SKM-1 treated with dmso at 0.1 percent for 144 hours (cell line): ENCODE measurements around the gene SYK.

Experiments used
- DNase-seq: peaks from one replicate; lab custom pipeline; 2025; ENCODE audit not compliant: unreplicated experiment; lab: John Stamatoyannopoulos, UW

SYK gene

GRCh38 chr9:90821697-90822096 lies 20.1 kb downstream of the SYK start:
- DNase-seq: no peak

- no peak for DNase-seq
These were observed 21.2 kb downstream of the SYK start for GRCh38 chr9:90822866-90823265.

DNA sequence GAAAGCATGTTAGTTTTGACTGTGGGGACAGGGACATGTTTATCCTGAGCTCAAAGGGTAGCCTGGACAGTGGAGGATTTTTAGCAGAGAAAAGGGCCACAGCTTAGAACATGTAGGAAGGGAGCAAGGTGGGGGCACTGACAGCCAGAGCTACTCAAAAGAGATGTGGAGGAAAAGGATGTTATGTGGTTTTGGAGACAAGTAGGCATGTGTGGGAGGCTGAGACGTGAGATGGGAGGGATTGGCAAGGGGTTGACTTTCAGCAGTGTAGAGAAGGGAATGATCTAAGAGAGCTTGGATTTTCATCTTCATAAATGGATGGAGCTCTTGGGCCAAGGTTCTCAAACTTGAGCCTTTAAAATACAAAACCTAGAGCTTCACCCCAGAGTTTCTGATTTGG lies 24.0 kb downstream of the SYK start:
- no peak for DNase-seq

DNA sequence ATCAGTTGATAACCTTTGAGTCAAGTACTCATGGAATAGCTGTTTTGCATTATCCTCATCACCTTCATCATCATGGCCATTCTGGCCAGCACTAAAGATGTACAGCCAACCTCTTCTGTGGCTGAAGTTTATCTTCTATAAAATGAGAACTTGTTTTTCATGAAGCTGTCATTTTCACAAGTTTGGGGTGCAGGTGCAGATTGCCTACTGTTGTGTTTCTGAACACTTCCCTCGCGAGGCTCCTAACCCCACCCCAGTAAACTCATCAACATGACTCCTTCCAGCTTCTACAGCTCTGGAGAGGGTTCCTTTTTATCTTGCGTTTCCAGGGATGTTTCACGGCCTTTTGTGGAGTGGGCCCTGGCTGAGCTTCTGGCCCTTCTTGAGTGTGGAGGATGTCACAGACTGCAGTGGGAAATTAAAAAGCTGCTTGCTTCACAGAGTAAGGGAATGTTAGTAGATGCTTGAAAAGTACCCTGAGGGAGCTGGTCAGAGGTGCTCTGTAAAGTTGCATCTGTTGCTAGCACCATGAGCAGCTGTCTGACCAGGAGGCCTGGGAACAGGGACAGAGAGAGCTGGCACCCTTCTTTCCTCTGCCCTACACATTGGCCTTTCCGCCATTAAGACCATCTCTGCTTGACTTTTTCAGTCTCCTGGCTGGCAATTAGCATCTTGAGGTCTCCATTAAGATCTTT lies 24.9 kb downstream of the SYK start:
- no peak for DNase-seq

DNA sequence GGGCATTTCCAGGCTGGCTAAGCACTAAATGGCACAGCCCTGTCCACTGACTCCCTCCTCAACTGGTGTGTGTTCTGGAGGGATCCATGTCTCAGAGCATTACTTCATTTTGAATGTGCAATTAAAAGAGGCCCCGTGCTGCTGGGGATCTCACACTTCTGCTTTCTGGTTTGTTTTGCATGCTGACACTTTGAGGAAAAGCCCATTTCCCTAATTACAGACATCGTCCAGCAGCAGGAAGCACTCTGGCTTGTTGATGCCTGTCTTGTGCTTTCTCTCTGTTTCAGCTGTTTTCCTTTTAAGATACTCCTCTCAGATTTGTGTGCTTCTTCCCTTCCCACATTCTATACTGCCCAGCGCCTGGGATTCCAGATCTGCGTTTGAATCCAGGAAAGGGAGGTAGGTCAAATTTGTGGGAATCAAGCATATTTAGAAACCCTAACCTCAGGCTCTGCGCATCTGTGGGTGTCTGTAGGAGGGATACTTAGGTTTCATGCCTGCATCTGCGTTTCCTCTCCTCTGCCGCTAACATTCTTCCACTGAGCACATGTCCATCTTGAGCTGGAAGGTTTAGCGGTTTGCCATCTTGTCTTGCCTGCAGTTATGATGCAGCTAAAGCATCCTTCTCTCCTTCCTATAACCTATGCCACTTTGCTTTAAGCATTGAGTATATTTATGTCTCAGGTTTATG lies 25.7 kb downstream of the SYK start:
- peak; percentile 78 for DNase-seq

DNA sequence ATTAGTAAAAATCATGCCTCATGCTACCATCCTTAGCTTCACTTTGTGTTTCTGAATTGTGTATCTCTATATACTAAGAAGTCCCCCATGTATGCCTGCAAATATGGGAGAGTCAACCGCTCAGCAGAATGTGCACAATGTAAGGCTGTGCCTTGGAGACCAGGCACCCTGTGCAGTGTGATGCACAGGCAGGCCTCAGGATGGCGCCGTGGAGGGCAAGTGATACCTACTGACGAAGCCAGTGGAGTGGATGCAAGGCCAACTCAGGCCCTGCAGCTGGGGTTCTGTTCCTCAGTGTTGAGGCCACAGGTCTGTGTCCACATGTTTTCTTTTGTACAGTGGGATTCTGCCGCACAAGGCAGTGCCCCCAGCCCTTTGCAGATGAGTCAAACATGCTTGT lies 28.4 kb downstream of the SYK start:
- DNase-seq: no peak

DNA sequence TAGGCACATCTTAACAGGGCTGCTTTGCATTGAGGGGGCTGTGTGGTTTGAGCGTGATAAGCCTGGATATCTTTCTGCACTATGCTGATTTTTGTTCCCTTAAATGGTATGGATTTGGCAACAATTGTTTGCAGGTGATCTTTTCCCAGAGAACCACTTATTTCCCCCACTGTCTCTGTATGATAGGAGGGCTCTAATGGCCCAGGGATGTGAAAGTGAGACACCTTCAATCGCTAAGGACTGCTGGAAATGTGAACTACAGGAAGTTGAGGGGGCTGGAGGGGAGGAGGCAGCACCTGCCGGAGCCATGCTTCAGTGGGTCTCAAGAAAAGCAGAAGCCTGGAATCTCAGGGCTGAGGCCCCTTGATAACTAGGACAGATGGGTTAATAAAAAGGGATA lies 29.4 kb downstream of the SYK start:
- no peak for DNase-seq

DNA sequence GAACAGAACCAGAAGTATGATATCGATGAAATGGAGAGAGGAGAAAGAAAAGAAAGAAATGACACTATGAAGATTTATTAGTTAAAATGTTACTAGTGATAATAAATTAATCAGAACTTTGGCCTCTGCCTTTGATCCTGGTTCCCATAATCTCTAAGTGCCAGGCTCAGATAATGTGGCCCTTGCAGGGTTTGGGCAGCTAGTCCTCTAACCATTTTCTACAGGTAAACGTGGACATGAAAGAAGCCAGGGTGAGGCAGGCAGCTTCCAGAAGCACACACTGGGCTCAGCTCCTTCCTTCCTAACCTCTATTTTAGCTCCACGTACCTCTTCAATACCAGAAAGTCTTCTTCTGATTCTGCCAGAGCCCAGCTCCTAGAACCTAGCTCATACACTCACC lies 30.6 kb downstream of the SYK start:
- no peak for DNase-seq

- DNase-seq: no peak
These were observed 33.4 kb downstream of the SYK start for GRCh38 chr9:90834828-90835595.

DNA sequence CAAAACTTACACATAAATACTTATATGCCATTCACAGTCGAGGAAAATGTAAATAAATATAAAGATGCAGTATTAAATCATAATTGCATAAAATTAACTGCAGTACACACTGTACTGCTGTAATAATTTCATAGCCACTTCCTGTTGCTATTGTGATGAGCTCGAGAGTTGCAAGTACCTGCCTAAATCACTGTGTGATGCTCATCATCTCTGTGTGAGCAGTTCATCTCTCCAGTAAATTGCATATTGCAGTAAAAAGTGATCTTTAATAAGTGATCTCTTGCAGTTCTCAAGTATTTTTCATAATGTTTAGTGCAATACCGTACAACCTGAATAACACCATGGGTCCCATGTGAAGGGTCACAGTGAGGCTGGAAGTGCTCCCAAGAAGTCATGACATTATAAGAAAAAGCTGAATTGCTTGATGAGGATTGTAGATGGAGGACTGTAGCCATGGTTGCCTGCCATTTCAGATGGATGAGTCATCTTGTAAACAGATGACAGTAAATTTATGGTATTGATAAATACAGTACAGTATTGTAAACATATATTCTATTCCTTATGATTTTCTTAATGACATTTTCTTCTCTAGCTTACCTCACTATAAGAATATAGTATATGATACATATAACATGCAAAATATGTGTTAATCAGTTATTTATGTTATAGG lies 34.9 kb downstream of the SYK start:
- DNase-seq: no peak

- DNase-seq: no peak
These were observed 36.5 kb downstream of the SYK start for GRCh38 chr9:90838098-90838497.

DNA sequence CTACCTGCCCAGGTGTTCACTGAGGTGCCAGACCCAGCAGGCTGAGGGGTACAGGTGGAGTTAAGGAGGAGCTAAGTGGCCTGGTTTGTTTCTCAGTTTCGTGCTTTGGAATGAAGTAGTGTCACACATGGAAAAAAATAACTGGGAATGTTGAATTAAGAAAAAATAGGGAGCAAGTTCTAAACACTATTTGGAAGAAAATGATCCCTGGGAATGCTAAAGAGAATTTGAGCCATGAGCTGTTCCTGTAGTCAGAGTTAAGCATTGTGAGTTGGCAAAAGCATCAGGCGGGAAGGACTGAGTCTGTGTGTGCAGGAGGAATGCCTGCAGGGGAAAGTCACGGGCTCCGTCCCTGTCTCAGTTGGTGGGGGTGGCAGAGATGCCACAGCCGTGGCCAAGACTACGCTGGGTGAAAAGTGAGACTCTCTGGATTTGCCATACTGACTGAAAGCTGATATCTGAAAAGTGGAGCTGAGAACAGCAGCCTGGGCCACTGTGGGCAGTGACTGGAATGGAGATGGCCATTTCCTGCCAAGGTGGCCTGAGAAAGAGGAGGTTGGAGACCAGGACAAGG lies 37.0 kb downstream of the SYK start:
- no peak for DNase-seq

- no peak for DNase-seq
These were observed 37.6 kb downstream of the SYK start for GRCh38 chr9:90839183-90839728.

- DNase-seq: no peak
These were observed 39.1 kb downstream of the SYK start for GRCh38 chr9:90840696-90841095.

- no peak for DNase-seq
These were observed 39.6 kb downstream of the SYK start for GRCh38 chr9:90841213-90841612.

GRCh38 chr9:90841615-90842014 lies 40.0 kb downstream of the SYK start:
- no peak for DNase-seq

DNA sequence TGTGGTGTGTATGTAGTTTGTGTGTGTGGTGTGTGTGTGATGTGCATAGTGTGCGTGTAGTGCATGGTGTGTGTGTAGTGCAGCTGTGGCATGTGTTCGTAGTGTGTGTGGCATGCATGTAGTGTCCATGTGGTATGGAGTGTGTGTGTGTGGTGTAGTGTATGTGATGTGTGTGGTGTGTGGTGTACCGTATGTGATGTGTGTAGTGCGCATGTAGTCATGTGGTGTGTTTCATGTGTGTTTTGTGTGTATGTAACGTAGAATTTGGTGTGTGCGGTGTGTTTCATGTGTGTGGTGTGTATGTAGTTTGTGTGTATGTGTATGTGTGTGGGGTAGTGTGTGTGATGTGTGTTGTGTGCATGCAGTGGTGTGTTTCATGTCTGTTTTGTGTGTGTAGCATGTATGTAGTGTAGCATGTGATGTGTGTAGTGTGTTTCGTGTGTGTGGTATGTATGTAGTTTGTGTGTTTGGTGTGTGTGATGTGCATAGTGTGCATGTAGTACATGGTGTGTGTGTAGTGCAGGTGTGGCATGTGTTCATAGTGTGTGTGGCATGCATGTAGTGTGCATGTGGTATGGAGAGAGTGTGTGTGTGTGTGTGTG lies 40.7 kb downstream of the SYK start:
- no peak for DNase-seq

- DNase-seq: peak; percentile 43
These were observed 41.4 kb downstream of the SYK start for GRCh38 chr9:90842996-90843395.

GRCh38 chr9:90843525-90843924 lies 41.9 kb downstream of the SYK start:
- DNase-seq: no peak

- no peak for DNase-seq
These were observed 42.7 kb downstream of the SYK start for GRCh38 chr9:90844326-90844725.
